Measurements from ENCODE around the gene INPP5A.

INPP5A gene

DNA sequence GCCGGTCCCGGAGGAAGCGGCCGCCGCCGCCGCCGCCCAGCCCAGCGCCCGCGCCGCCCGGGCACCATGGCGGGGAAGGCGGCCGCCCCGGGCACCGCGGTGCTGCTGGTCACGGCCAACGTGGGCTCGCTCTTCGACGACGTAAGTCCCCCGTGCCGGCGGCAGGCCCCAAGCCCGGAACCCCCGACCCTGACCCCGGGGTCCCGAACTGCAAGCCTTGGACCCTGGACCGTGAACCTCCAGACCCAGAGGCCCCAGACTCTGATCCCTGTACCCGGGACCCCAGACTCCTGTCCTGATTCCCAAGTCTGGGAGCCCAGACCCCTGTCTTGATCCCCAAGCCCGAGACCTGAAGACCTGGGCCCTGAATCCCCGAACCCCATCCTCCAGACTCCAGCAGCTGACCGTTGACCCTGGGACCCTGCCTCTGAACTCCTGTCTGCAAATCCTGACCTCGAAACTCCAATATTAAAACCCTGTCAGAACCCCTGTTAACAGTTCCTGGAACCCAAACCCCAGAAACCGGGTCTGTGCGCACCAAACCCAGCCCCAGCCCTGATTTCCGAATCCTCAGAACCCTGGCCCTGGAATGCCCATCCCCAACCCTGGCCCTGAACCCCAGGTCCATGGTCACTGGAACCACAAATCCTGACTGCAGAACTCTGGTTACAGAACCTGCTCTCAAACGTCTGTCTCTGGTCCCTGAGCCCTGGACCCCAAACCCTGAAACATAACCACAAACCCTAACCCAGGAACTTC lies 623 bp downstream of the INPP5A start:
- TF ChIP-seq CTCF (IDR thresholded peaks at IDR 0.05; ENCODE audit: borderline replicate concordance, control extremely low read depth, extremely low read depth, insufficient read depth, missing control alignments) = no peak
- DNase-seq (ENCODE audit: low spot score) = peak; percentile 46
- in situ Hi-C loops (cut with MboI; ENCODE audit: low sequenced_read_pairs, unreplicated experiment) = no loop called here

DNA sequence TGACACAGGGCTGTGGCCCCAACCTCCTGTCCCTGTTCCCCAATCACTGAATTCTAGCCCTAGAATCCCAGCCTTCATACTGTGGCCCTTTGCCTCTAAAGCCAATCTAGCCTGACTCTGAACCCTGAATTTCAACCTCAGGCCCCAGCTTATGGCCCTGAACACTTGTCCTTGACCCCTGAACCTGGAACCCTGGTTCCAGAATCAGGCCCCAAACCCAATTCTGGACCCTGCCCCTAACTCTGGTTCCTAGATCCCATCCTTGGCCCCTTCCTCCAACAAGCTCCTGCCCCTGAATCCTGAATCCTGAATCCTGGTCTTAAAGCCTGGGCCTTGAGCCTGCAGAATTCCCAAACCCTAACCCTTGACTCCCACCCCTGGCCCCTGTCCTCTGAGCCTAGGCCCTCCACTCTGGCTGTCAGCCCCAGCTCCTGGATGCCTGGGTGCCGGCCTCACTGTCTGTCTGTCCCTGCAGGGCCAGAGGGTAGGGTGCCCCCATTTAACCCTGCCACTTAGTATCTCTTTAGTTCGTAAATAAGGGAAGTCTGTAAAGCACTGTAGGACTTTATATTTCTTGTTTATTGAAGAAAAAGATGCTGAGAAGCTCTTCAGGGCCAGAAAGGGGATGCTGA lies 1.3 kb downstream of the INPP5A start:
- DNase-seq (ENCODE audit: low spot score) = no peak
- in situ Hi-C loops (cut with MboI; ENCODE audit: low sequenced_read_pairs, unreplicated experiment) = no loop called here
- no peak for TF ChIP-seq CTCF (IDR thresholded peaks at IDR 0.05; ENCODE audit: borderline replicate concordance, control extremely low read depth, extremely low read depth, insufficient read depth, missing control alignments)

- TF ChIP-seq CTCF (IDR thresholded peaks at IDR 0.05; ENCODE audit: borderline replicate concordance, control extremely low read depth, extremely low read depth, insufficient read depth, missing control alignments) = no peak
- in situ Hi-C loops (cut with MboI; ENCODE audit: low sequenced_read_pairs, unreplicated experiment) = no loop called here
- DNase-seq (ENCODE audit: low spot score) = no peak
Measured at GRCh38 chr10:132539431-132539839, 1.8 kb downstream of the INPP5A start.

DNA sequence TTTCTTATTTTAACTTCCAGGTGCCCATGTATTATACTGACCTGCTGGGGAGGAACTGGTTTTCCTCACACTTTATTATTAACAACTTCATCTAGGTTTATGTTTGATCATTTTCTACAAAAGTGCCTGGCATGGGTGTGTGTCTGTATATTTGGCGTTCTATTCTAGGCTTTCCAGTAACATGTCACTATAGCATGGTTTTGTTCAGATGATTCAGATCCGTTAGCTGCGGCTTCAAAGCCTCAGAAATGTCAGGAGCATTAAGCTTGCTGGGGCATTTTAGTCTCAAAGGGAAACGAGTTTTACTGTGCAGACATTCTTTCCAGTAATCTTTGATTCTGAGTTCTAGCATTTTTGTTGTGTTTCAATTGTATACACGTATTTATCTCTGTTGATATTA lies 2.3 kb downstream of the INPP5A start:
- DNase-seq (ENCODE audit: low spot score) = no peak
- TF ChIP-seq CTCF (IDR thresholded peaks at IDR 0.05; ENCODE audit: borderline replicate concordance, control extremely low read depth, extremely low read depth, insufficient read depth, missing control alignments) = no peak
- in situ Hi-C loops (cut with MboI; ENCODE audit: low sequenced_read_pairs, unreplicated experiment) = no loop called here

DNA sequence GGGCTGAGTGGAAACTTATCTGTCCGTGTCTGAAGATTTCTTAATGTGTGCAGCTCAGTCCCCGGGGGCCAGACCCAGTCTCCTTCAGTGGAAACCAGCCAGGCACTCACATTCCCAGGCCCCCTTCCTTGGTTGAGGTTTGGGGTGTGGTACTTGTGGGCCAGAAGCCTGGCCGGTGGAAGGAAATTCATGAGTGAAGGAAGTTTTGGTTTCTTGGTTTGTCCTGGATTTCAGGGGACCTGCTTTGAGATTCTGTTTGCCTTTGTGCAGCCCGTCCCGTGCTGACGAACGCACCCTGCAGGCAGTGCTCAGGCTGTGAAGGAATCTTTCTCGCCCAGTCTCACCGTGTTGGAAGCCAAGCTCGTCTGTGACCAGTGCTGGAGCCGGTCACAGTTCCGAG lies 2.9 kb downstream of the INPP5A start:
- in situ Hi-C loops (cut with MboI; ENCODE audit: low sequenced_read_pairs, unreplicated experiment) = no loop called here
- no peak for TF ChIP-seq CTCF (IDR thresholded peaks at IDR 0.05; ENCODE audit: borderline replicate concordance, control extremely low read depth, extremely low read depth, insufficient read depth, missing control alignments)
- DNase-seq (ENCODE audit: low spot score) = no peak

DNA sequence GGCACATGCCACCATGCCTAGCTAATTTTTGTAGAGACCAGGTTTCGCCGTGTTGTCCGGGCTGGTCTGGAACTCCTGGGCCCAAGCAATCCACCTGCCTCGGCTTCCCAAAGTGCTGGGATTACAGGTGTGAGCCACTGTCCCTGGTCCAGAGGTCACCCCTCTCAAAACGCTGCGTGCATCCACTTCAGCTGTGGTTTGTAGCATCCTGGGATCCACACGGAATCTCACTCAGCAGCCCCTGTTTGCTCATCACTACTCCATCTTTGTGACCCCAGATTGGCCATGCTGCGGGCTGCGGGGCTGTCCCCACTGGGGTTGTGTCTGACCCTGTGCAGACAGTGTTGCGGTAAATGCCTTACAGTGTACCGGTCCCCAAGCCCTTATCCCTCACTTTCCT lies 3.5 kb downstream of the INPP5A start:
- in situ Hi-C loops (cut with MboI; ENCODE audit: low sequenced_read_pairs, unreplicated experiment) = no loop called here
- DNase-seq (ENCODE audit: low spot score) = no peak
- TF ChIP-seq CTCF (IDR thresholded peaks at IDR 0.05; ENCODE audit: borderline replicate concordance, control extremely low read depth, extremely low read depth, insufficient read depth, missing control alignments) = no peak

Data from GM13976 (cell line).